Chondrocyte (in vitro differentiated cells): ENCODE data around the gene CCDC71. TPM values are rescaled to one million over a fixed set of nuclear protein-coding genes. Genes with fewer than 3 reads are reported as not detected.

Source experiments
- DNase-seq: peaks from one replicate; pipeline ENCODE4 v3.0.0; 2021; ENCODE audit warnings: mixed read lengths, low spot score
- H3K27ac Mint-ChIP-seq: one replicate; pipeline ENCODE4 v1.8.0; 2021; ENCODE audit warnings: mild to moderate bottlenecking, moderate library complexity, mixed read lengths; ENCODE audit not compliant: unreplicated experiment
- H3K27me3 Mint-ChIP-seq: 2 replicates; pipeline ENCODE4 v1.8.0; 2021; ENCODE audit warnings: low read depth, mixed read lengths
- H3K36me3 Mint-ChIP-seq: 2 replicates; pipeline ENCODE4 v1.8.0; 2021; ENCODE audit warnings: low read depth, mixed read lengths
- H3K4me1 Mint-ChIP-seq: 2 replicates; pipeline ENCODE4 v1.8.0; 2021; ENCODE audit warnings: low read depth, mild to moderate bottlenecking, mixed read lengths
- H3K4me3 Mint-ChIP-seq: one replicate; pipeline ENCODE4 v1.8.0; 2021; ENCODE audit warnings: mild to moderate bottlenecking, moderate library complexity, mixed read lengths; ENCODE audit not compliant: unreplicated experiment
- H3K9me3 Mint-ChIP-seq: 2 replicates; pipeline ENCODE4 v1.8.0; 2021; ENCODE audit warnings: low read depth, mixed read lengths
- CTCF ChIP-seq: fragments of 200-600 bp; sonication (generic); IDR thresholded peaks from 2 replicates; pipeline ENCODE4 v1.5.0; 2021; ENCODE audit warnings: antibody characterized with exemption, mild to moderate bottlenecking, moderate library complexity
- total RNA-seq: library from RNA; stranded (reverse); gene quantifications from 3 replicates; pipeline ENCODE4 v1.2.1, GENCODE V29; 2021

Gene CCDC71
- total RNA-seq, 1 donor from 2014 or later: 18.7 TPM

DNA sequence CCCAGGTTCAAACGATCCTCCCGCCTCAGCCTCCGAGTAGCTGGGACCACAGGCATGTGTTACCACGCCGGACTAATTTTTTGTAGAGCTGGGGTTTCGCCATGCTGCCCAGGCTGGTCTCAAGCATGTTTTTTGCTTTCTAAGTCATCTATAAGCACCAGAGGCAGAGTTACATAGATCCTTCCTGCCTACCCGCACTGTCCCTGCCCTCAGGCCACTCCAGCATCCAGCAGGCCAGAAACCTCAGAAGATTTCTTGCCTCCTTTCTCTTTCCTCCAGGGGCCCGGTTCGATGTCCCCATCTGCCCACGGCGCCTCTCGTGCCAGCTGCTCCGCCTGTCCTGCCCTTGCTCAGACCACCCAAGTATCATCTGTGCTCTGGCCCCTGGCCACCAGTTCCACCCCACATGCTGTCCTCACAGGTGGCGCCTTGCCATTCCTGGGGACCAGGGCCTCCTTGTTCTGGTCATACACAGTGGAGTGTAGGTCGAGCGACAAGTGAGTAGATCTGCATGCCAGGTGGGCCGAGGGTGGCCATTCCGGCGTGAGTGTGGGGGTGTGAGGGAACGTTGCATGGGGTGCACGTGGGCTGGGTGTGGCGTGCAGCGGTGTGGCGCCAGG is 32.6 kb upstream of the CCDC71 start:
- H3K27ac Mint-ChIP-seq: no peak overlapping the region
- DNase-seq: no peak
- no peaks in the 10 kb centered on the region for H3K27me3 Mint-ChIP-seq
- no peaks in the 10 kb centered on the region for H3K4me1 Mint-ChIP-seq
- TF ChIP-seq CTCF: no peak
- H3K9me3 Mint-ChIP-seq: no peaks in the 10 kb centered on the region
- H3K36me3 Mint-ChIP-seq: no peaks in the 10 kb centered on the region
- no peak overlapping the region for H3K4me3 Mint-ChIP-seq

DNA sequence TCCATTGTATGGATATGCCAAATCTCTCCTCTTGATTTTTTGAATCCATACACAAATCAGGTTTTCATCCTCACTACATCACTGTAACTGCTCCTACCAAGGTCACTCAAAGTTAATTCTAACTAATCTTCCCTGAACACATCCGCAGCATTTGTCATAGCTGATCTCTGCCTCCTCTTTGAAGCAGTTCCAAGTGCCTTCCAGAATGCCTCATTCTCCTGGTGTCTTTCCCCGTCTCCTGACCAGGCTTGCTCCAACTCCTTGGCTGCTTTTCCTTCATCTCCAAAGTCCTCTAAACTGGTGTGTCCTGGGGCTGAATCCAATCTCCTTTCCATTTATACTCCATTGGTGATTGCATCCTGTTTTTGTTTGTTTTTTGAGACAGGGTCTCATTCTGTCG is 32.0 kb upstream of the CCDC71 start:
- no peaks in the 10 kb centered on the region for H3K36me3 Mint-ChIP-seq
- H3K27ac Mint-ChIP-seq: no peak overlapping the region
- DNase-seq: no peak
- H3K27me3 Mint-ChIP-seq: no peaks in the 10 kb centered on the region
- no peaks in the 10 kb centered on the region for H3K4me1 Mint-ChIP-seq
- H3K9me3 Mint-ChIP-seq: no peaks in the 10 kb centered on the region
- no peak overlapping the region for H3K4me3 Mint-ChIP-seq
- no peak for TF ChIP-seq CTCF

DNA sequence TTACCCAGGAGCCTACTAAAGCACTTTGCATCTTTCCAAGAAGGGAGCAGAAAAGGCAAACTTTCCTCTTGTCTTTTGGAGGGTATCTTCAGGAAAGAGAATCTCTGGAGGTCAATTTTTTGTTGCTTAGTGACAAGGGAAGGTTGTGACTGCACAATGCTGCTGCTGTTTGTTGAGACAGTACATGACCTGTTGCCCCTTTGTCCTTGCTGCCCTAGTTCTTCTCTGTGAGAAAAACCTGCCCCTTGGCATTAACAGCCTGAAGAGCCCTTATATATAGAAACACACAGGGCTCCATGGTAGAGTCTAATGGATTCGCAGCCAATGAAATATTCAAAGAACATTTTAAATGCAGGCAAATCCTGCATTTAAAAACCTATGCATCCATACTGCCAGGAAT is 25.6 kb upstream of the CCDC71 start:
- Mint-ChIP-seq H3K9me3 (no peaks in the 10 kb centered on the region), H3K4me3 (no peak overlapping the region), H3K4me1 (no peaks in the 10 kb centered on the region), H3K27me3 (no peaks in the 10 kb centered on the region), H3K27ac (no peak overlapping the region), H3K36me3 (no peaks in the 10 kb centered on the region)
- DNase-seq: no peak
- TF ChIP-seq CTCF: no peak

- H3K36me3 Mint-ChIP-seq: no peaks in the 10 kb centered on the region
- H3K9me3 Mint-ChIP-seq: no peaks in the 10 kb centered on the region
- TF ChIP-seq CTCF: no peak
- no peak for DNase-seq
- no peaks in the 10 kb centered on the region for H3K27me3 Mint-ChIP-seq
- no peak overlapping the region for H3K27ac Mint-ChIP-seq
- H3K4me3 Mint-ChIP-seq: no peak overlapping the region
- H3K4me1 Mint-ChIP-seq: no peaks in the 10 kb centered on the region
Observed at GRCh38 chr3:49183873-49184272, 17.7 kb upstream of the CCDC71 start.

DNA sequence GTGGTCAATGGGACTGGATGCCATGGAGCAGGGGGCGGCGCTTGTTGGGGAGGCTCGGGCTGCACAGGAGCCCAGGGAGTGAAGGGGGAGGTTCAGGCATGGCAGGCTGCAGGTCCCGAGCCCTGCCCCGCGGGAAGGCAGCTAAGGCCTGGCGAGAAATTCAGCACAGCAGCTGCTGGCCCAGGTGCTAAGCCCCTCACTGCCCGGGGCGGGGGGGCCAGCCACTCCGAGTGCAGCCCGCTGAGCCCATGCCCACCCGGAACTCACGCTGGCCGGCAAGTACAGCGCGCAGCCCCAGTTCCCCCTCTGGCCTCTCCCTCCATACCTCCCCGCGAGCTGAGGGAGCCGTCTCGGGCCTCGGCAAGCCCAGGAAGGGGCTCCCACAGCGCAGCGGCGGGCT is 16.6 kb upstream of the CCDC71 start:
- H3K4me3 Mint-ChIP-seq: no peak overlapping the region

More for the DNA sequence above, 16.6 kb upstream of the CCDC71 start:
- Mint-ChIP-seq H3K4me1 (no peaks in the 10 kb centered on the region), H3K27ac (no peak overlapping the region), H3K27me3 (no peaks in the 10 kb centered on the region), H3K9me3 (no peaks in the 10 kb centered on the region), H3K36me3 (no peaks in the 10 kb centered on the region)
- TF ChIP-seq CTCF: no peak
- DNase-seq: no peak
